ENCODE measurements around the gene MYO7B.

Gene MYO7B

DNA sequence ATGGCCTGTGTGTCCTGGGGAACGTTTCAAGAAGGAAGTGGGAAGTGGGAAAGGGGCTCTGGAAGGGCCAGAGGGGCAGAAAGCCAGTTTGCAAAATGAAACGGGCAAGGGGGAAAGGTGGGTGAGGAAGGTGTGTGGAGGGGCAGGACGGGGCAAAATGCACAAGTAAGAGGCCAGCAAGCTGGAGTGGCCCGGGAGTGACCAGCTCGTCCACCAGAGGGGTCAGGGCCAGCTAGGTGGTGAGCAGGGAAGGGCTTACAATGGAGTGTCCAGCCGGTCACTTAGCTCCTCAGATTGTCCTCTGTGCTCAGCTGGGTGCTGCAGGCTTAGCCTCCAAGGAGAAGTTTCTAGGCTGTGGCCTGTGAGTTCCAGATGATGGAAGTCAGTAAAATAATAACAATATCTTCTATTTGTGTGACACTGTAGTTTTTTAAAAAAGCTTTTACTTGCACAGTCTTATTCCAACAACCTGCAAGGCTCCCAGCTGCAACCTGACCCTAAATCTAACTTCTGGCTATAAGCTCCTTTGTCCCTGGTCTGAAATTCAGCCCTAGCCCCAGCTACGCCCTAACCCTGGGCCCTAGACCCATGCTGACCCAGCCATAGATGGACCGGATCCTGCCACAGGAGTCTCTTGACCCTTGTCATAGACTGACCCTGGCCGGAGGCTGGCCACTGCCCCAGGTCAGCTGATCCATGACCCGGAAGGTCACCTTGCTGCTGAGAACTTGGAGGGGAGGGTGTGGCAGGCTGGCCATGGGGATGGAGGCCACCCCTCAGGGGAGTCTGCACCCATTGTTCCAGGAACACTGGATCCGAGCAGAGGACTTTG, 29.2 kb downstream of the MYO7B start:
- no peak overlapping the region for H3K4me3 ChIP-seq (ENCODE audit: low read length)
- no peaks in the 10 kb centered on the region for H3K36me3 ChIP-seq (replicated peaks; ENCODE audit: low read depth, low read length)
- no peaks in the 10 kb centered on the region for H4K20me1 ChIP-seq (ENCODE audit: insufficient read depth, low read length)
- H3K4me1 ChIP-seq (ENCODE audit: low read length) = peaks cover 17% of the 10 kb centered on the region
- H3K9me3 ChIP-seq (ENCODE audit: insufficient read depth, low read length) = no peaks in the 10 kb centered on the region
- H3K4me2 ChIP-seq (ENCODE audit: low read length) = peak overlapping the region; percentile 63
- peaks cover 2% of the 10 kb centered on the region; the same call in 1 of the 2 replicates for H3K27me3 ChIP-seq (ENCODE audit: low read depth, low read length)
- TF ChIP-seq EZH2phosphoT487 (IDR thresholded peaks at IDR 0.05; ENCODE audit: low read depth) (no peak), CTCF (IDR thresholded peaks at IDR 0.05; ENCODE audit: low read depth, low read length) (no peak)
- H3K9ac ChIP-seq (ENCODE audit: low read length) = no peak overlapping the region
- no peaks in the 10 kb centered on the region for H3K79me2 ChIP-seq (ENCODE audit: low read length)
- no peak overlapping the region for H3K27ac ChIP-seq (ENCODE audit: low read length)
- H2AFZ ChIP-seq (ENCODE audit: low read depth, low read length) = no peak overlapping the region

DNA sequence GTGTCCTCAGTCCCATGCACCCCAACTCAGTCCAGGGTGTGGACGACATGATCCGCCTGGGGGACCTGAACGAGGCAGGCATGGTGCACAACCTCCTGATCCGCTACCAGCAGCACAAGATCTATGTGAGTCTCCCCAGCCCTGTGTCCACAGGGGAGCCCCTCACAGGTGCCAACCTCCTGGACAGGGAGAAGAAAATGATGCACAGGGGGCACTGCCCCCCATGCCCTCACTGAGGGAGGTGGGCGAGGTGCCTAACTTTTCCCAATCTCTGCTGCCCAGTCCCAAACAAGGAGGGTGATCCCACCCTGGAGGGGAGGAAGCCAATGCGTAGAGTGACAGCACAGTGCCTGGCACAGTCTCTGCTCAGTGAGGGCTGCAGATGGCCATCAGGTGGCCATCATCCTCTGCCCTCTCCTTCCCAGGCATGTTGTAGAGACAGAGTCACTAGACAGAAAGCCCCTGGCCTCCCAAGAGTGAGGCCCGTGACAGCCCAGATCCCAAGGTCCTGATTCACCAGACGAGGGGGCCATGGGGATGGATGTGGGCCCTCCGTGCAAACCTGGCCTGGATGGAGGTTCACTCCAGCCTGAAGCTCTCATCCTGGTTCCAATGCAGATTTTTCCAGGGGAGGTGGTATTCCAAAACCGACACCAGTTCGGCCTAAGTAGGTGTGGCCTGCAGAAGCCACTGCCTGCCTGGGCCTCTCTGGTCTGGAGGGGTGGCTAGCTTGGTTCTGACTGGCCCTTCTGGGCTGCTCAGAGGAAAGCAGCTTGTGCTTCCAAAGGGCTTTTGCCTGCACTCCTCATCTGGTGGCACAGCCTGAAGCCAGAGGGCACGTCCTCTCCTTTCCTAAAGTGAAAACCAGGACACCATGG, 30.0 kb downstream of the MYO7B start:
- Histone ChIP-seq H3K9me3 (ENCODE audit: insufficient read depth, low read length) (no peaks in the 10 kb centered on the region), H3K9ac (ENCODE audit: low read length) (no peak overlapping the region), H4K20me1 (ENCODE audit: insufficient read depth, low read length) (no peaks in the 10 kb centered on the region), H3K36me3 (replicated peaks; ENCODE audit: low read depth, low read length) (no peaks in the 10 kb centered on the region), H2AFZ (ENCODE audit: low read depth, low read length) (no peak overlapping the region), H3K27ac (ENCODE audit: low read length) (no peak overlapping the region), H3K79me2 (ENCODE audit: low read length) (no peaks in the 10 kb centered on the region), H3K4me2 (ENCODE audit: low read length) (no peak overlapping the region), H3K4me3 (ENCODE audit: low read length) (no peak overlapping the region), H3K4me1 (ENCODE audit: low read length) (peaks cover 17% of the 10 kb centered on the region), H3K27me3 (ENCODE audit: low read depth, low read length) (0 out of 2 replicates have a peak, but pooled peaks cover 10% of the 10 kb centered on the region)
- TF ChIP-seq CTCF (IDR thresholded peaks at IDR 0.05; ENCODE audit: low read depth, low read length) = no peak
- no peak for TF ChIP-seq EZH2phosphoT487 (IDR thresholded peaks at IDR 0.05; ENCODE audit: low read depth)

- Histone ChIP-seq H3K4me1 (ENCODE audit: low read length) (peaks cover 17% of the 10 kb centered on the region), H3K27ac (ENCODE audit: low read length) (no peak overlapping the region), H3K4me3 (ENCODE audit: low read length) (no peak overlapping the region), H3K4me2 (ENCODE audit: low read length) (no peak overlapping the region), H3K9ac (ENCODE audit: low read length) (no peak overlapping the region), H2AFZ (ENCODE audit: low read depth, low read length) (no peak overlapping the region), H3K27me3 (ENCODE audit: low read depth, low read length) (peaks cover 16% of the 10 kb centered on the region; the same call in 1 of the 2 replicates), H4K20me1 (ENCODE audit: insufficient read depth, low read length) (no peaks in the 10 kb centered on the region), H3K9me3 (ENCODE audit: insufficient read depth, low read length) (no peaks in the 10 kb centered on the region), H3K36me3 (replicated peaks; ENCODE audit: low read depth, low read length) (no peaks in the 10 kb centered on the region), H3K79me2 (ENCODE audit: low read length) (no peaks in the 10 kb centered on the region)
- no peak for TF ChIP-seq EZH2phosphoT487 (IDR thresholded peaks at IDR 0.05; ENCODE audit: low read depth)
- TF ChIP-seq CTCF (IDR thresholded peaks at IDR 0.05; ENCODE audit: low read depth, low read length) = no peak
Measured at GRCh38 chr2:127566139-127566417, 30.6 kb downstream of the MYO7B start.

- H3K4me2 ChIP-seq (ENCODE audit: low read length) = no peak overlapping the region
Measured at GRCh38 chr2:127566576-127566975, 31.1 kb downstream of the MYO7B start.

More at GRCh38 chr2:127566576-127566975, 31.1 kb downstream of the MYO7B start:
- Histone ChIP-seq H3K4me3 (ENCODE audit: low read length) (no peak overlapping the region), H3K36me3 (replicated peaks; ENCODE audit: low read depth, low read length) (no peaks in the 10 kb centered on the region), H3K9ac (ENCODE audit: low read length) (no peak overlapping the region), H3K9me3 (ENCODE audit: insufficient read depth, low read length) (no peaks in the 10 kb centered on the region), H4K20me1 (ENCODE audit: insufficient read depth, low read length) (no peaks in the 10 kb centered on the region), H3K27me3 (ENCODE audit: low read depth, low read length) (peaks cover 17% of the 10 kb centered on the region; the same call in 1 of the 2 replicates), H3K79me2 (ENCODE audit: low read length) (no peaks in the 10 kb centered on the region), H3K27ac (ENCODE audit: low read length) (no peak overlapping the region), H3K4me1 (ENCODE audit: low read length) (peaks cover 17% of the 10 kb centered on the region), H2AFZ (ENCODE audit: low read depth, low read length) (no peak overlapping the region)
- no peak for TF ChIP-seq EZH2phosphoT487 (IDR thresholded peaks at IDR 0.05; ENCODE audit: low read depth)
- TF ChIP-seq CTCF (IDR thresholded peaks at IDR 0.05; ENCODE audit: low read depth, low read length) = no peak

Measured in OCI-LY3 (cell line).